ENCODE data around the gene TBR1.

DNA sequence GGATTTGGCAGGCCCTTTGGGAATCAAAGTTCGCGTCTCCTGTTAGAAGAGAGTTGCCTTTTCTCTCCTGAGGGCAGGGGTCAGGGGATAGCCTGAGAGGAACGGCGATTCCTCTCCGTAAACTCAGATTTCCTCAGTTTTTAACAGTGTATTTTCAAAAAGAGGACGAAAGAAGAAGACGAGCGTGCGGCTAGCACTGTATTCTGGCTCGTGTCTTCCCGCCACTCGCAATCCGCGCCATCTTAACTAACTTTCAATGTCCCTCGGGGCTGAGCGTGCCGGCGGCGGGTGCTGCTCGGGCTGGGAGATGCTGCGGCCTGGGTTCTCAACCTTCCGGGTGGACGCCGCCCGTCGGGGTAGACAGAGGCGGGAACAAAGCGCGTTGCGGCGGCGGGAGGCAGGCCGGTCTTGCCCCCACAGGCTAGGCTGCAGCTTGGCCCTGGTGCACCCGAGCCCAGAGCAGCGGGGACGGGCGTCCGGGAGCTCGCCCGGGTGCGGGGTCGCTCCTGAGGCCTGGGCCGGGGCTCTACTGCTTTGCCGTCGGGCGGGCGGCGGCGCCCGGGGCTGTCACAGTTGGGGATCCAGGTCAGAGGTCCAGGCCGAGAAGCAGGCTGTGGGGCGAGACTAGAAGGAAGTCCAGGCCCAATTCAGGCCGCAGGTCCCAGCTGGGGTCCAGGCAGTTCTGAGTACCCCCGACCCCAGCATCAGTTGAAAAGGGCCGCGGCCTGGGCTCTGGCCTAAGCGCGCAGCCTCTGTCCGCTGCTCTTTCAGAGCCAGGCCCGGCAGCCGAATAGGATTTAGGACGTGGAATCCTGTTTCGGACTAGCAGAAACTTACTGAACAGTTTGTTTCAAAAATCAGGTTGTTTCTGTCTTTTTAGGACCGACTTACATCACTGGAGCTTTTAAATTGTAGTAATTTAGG, 11.8 kb downstream of the TBR1 start:
- TF ChIP-seq, protein P1, sequence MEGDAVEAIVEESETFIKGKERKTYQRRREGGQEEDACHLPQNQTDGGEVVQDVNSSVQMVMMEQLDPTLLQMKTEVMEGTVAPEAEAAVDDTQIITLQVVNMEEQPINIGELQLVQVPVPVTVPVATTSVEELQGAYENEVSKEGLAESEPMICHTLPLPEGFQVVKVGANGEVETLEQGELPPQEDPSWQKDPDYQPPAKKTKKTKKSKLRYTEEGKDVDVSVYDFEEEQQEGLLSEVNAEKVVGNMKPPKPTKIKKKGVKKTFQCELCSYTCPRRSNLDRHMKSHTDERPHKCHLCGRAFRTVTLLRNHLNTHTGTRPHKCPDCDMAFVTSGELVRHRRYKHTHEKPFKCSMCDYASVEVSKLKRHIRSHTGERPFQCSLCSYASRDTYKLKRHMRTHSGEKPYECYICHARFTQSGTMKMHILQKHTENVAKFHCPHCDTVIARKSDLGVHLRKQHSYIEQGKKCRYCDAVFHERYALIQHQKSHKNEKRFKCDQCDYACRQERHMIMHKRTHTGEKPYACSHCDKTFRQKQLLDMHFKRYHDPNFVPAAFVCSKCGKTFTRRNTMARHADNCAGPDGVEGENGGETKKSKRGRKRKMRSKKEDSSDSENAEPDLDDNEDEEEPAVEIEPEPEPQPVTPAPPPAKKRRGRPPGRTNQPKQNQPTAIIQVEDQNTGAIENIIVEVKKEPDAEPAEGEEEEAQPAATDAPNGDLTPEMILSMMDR (IDR thresholded peaks at IDR 0.05): no peak
- TF ChIP-seq POLR2A (IDR thresholded peaks at IDR 0.05): no peak
